Nephron progenitor cell (in vitro differentiated cells): Measurements from ENCODE around the gene PADI4.
A peak's percentile ranks its signal among the peaks of the same experiment; 100 is the strongest.

ENCODE experiments used
- DNase-seq: peaks from one replicate; pipeline ENCODE4 v3.0.0; 2021
- H3K27ac Mint-ChIP-seq: 2 replicates; pipeline ENCODE4 v1.8.0; 2021; ENCODE audit warnings: mild to moderate bottlenecking, moderate library complexity, mixed read lengths
- H3K27me3 Mint-ChIP-seq: 2 replicates; pipeline ENCODE4 v1.8.0; 2021; ENCODE audit warnings: mild to moderate bottlenecking, low read depth, mixed read lengths; ENCODE audit not compliant: poor library complexity
- H3K36me3 Mint-ChIP-seq: 2 replicates; pipeline ENCODE4 v1.8.0; 2021; ENCODE audit warnings: low read depth, mixed read lengths
- H3K4me1 Mint-ChIP-seq: 2 replicates; pipeline ENCODE4 v1.8.0; 2021; ENCODE audit warnings: mixed read lengths
- H3K4me3 Mint-ChIP-seq: 2 replicates; pipeline ENCODE4 v1.8.0; 2021; ENCODE audit warnings: mild to moderate bottlenecking, moderate library complexity, mixed read lengths
- H3K9me3 Mint-ChIP-seq: 2 replicates; pipeline ENCODE4 v1.8.0; 2021; ENCODE audit warnings: mild to moderate bottlenecking, moderate library complexity, mixed read lengths
- TF ChIP-seq, protein P1 (sequence below): fragments of 200-600 bp; sonication (generic); IDR thresholded peaks from 2 replicates; pipeline ENCODE4 v1.5.0; 2021; ENCODE audit warnings: antibody characterized with exemption

Gene PADI4

DNA sequence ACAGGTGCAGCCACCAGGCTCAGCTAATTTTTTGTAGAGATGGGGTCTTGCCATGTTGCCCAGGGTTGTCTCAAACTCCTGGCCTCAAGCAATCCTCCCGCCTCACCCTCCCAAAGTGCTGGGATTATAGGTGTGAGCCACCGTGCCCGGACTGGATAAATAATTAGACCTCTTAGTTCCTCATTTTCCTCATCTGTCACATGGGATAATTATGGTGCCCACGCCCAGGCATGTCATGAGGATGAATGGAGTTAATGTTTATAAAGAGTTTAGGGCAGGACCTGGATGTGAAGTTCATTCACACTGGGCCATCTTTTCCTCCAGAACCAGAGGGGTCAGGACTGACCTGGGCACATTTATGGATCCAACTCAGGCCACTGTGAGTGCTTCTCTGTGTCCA is 35.4 kb upstream of the PADI4 start:
- DNase-seq: no peak
- H3K9me3 Mint-ChIP-seq: no peaks in the 10 kb centered on the region
- no peak overlapping the region for H3K4me3 Mint-ChIP-seq
- peaks cover 23% of the 10 kb centered on the region for H3K27me3 Mint-ChIP-seq
- H3K27ac Mint-ChIP-seq: no peak overlapping the region
- H3K4me1 Mint-ChIP-seq: peaks cover 13% of the 10 kb centered on the region
- TF ChIP-seq, protein P1, sequence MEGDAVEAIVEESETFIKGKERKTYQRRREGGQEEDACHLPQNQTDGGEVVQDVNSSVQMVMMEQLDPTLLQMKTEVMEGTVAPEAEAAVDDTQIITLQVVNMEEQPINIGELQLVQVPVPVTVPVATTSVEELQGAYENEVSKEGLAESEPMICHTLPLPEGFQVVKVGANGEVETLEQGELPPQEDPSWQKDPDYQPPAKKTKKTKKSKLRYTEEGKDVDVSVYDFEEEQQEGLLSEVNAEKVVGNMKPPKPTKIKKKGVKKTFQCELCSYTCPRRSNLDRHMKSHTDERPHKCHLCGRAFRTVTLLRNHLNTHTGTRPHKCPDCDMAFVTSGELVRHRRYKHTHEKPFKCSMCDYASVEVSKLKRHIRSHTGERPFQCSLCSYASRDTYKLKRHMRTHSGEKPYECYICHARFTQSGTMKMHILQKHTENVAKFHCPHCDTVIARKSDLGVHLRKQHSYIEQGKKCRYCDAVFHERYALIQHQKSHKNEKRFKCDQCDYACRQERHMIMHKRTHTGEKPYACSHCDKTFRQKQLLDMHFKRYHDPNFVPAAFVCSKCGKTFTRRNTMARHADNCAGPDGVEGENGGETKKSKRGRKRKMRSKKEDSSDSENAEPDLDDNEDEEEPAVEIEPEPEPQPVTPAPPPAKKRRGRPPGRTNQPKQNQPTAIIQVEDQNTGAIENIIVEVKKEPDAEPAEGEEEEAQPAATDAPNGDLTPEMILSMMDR: no peak
- H3K36me3 Mint-ChIP-seq: no peaks in the 10 kb centered on the region

DNA sequence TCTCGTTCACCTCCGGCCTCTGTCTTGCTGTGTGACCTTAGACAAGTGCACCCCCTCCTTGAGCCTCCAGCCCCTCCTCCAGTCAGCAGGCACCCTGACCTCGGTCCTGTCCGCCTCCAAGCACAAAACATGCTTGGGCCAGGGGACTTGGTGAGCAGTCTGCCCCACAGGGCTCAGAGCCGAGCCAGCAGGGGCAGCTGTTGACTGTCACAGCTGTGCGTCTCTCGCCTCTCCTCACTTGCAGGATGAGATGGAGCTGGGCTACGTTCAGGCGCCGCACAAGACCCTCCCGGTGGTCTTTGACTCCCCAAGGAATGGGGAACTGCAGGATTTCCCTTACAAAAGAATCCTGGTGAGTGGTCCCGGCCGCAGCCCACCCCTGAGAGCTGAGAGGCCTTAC is 34.9 kb upstream of the PADI4 start:
- Mint-ChIP-seq H3K27ac (no peak overlapping the region), H3K27me3 (peaks cover 23% of the 10 kb centered on the region), H3K36me3 (no peaks in the 10 kb centered on the region), H3K4me1 (peaks cover 17% of the 10 kb centered on the region), H3K4me3 (no peak overlapping the region), H3K9me3 (no peaks in the 10 kb centered on the region)
- DNase-seq: no peak
- TF ChIP-seq, protein P1: no peak

DNA sequence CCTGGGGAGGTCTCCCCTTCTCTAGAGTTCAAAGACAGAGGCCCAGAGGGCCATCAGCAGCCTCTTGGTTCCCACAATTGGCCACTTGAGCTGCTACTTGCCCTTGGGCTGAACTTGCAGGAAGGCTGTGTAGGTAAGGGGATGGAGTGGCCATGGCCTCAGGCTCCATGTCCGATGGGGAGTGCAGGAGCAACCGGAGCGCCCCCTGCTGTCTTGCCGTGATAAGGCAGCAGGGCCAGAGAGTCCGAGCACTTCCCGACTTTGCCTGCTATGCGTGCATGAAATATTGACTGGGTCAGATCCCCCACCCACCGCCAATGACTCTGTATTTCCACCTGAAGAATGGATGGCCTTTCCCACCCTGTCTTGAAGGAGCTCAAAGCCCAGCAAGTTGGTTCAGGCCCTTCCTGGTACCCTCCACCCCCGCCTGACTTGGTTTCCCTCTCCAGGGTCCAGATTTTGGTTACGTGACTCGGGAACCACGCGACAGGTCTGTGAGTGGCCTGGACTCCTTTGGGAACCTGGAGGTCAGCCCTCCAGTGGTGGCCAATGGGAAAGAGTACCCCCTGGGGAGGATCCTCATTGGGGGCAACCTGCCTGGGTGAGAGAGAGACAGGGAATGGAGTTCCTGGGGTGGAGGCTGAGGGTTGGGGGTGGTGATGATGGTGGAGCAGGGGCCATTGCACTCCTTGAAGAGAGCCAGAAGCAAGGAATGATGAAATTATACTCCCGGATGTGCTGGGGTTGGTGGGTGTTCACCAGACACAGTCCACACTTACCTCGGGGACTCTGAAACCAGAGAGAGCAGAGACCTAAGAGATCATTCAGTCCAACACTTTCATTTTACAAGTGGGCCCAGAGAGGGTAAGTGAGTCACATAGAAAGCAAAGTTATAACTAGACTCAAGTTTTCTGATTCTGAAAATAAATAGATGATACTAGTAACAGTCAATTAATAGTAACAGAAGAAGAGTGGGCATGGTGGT is 33.5 kb upstream of the PADI4 start:
- no peak overlapping the region for H3K27ac Mint-ChIP-seq
- peaks cover 23% of the 10 kb centered on the region for H3K27me3 Mint-ChIP-seq
- no peaks in the 10 kb centered on the region for H3K36me3 Mint-ChIP-seq
- DNase-seq: peak; percentile 83
- TF ChIP-seq, protein P1: peak; percentile 79
- H3K4me3 Mint-ChIP-seq: no peak overlapping the region
- peaks cover 31% of the 10 kb centered on the region for H3K4me1 Mint-ChIP-seq
- no peaks in the 10 kb centered on the region for H3K9me3 Mint-ChIP-seq

DNA sequence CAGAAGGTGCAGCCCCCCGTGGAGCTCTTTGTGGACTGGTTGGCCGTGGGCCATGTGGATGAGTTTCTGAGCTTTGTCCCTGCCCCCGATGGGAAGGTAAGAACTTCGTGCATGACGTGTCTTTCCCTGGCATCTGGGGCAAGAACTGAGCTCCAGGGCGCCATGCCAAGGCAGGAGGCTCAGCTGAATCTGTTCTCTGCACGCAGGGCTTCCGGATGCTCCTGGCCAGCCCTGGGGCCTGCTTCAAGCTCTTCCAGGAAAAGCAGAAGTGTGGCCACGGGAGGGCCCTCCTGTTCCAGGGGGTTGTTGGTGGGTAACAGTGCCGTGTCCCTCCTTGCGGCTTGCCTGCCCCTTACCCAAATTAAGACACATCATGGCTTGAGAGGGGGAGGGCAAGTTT is 31.4 kb upstream of the PADI4 start:
- TF ChIP-seq, protein P1: no peak
- Mint-ChIP-seq H3K27me3 (peaks cover 24% of the 10 kb centered on the region), H3K9me3 (no peaks in the 10 kb centered on the region), H3K27ac (no peak overlapping the region), H3K4me1 (peaks cover 40% of the 10 kb centered on the region), H3K4me3 (no peak overlapping the region), H3K36me3 (no peaks in the 10 kb centered on the region)
- DNase-seq: no peak

DNA sequence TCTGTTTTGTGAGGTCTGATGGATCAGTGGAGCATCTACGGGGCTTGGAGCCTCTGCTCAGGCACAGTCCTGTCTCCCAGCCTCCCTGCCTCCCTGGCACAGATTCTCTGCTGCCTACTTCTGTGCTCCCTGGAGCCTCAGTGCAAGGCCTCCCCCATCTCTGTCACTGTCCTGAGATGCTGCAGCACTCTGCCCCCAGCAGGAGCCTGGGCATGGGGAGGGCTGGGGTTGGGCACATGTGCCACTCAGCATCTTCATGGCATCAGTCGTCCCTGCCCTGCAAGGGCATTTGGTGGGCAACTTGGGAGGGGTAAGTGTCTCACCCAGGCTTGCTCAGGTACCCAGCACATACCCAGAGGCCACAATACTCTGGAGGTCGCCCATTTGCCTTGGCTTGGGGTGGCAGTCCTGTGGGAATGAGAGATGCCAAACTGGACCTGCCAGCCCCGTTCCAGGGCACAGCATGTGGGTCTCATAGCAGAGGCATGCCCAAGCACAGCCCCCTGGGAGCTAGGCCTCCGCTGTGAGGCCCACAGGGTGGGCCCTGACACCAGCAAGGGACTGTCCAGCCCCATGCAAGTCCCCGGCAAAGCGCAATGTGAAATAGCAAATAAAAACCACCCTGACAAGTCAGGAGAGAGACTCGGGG is 30.4 kb upstream of the PADI4 start:
- no peak for DNase-seq
- H3K4me1 Mint-ChIP-seq: peaks cover 47% of the 10 kb centered on the region
- H3K4me3 Mint-ChIP-seq: no peak overlapping the region
- no peaks in the 10 kb centered on the region for H3K9me3 Mint-ChIP-seq
- no peaks in the 10 kb centered on the region for H3K36me3 Mint-ChIP-seq
- H3K27me3 Mint-ChIP-seq: peaks cover 30% of the 10 kb centered on the region
- peak overlapping the region; percentile 98 for H3K27ac Mint-ChIP-seq
- TF ChIP-seq, protein P1: no peak
